Stimulated activated CD4-positive, alpha-beta T cell treated with anti-CD3 and anti-CD28 coated beads, Interleukin-2, amount 100 ng/mL, for 4 hours (primary cell): Measurements from ENCODE around the gene LDB2.

ENCODE experiments used
- DNase-seq: peaks from one replicate; pipeline ENCODE4 v3.0.0-alpha.2; 2020; ENCODE audit warnings: low read depth

LDB2 gene

DNA sequence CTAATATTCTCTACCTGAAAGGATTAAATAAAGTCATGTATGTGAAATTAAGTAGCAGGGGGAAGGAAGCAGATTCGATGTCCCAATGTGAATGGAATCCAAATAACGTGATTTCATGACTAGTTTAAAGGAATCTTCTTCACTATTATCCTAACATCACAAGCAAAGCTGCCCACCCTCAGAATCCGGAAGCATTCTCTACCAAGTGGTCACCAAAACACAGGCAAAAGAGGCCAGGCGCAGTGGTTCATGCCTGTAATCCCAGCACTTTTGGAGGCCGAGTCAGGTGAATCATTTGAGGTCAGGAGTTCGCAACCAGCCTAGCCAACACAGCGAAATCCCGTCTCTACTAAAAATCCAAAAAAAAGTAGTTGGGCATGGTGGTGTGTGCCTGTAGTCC, 212.9 kb downstream of the LDB2 start:
- no peak for DNase-seq

DNA sequence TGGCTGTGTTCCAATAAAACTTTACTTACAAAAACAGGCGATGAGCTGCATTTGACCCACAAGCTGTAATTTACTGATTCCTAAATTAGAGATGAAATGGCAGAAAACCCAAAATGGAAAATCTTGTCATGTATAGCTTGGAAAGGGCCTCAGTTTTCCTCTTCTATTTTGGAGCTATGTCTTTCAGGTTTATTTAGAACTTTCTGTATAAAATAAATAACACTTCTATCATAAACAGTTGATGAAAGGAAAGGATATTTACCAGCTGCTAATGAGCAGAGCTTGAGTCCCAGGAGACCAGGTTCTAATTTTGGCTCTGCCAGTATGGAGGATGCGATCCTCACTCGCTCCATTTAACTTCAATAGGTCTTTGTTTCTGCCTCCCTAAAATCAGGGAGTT, 213.5 kb downstream of the LDB2 start:
- no peak for DNase-seq

DNA sequence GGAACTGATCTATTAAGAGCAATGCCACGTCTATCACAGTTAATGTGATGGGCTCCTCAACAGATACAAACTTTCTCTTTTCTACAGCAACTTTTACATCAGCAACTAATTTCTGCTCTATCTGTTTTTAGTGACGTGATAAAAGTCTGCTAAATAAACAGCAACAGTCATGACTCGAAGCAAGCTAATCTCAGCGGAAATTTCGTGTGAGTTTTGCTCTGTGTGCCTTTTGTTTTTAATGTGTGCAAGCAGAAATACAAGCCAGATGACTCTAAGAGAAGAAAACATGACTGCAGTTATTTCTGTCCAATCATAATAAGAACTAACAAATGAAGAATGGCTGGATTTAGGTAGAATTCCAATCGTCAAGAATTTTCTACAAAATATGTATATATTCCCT, 214.3 kb downstream of the LDB2 start:
- no peak for DNase-seq

DNA sequence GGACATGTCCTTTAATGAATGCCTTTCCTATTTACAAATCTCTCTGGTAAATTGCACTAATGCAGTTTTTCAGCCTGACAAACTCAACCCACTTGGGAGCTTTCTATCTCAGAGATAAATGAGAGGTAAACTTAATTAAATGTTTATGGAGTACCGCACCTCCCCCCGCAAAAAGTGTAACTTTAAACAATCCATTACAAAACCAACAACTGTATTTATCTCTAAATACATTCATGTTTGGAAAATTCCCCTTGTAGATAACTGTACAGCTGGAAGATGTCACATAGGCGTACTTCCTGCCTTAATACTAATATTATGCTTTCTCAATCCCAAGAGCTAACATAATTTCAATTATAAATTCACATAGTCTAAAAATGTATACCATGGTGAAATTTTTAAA, 215.5 kb downstream of the LDB2 start:
- DNase-seq = no peak

DNA sequence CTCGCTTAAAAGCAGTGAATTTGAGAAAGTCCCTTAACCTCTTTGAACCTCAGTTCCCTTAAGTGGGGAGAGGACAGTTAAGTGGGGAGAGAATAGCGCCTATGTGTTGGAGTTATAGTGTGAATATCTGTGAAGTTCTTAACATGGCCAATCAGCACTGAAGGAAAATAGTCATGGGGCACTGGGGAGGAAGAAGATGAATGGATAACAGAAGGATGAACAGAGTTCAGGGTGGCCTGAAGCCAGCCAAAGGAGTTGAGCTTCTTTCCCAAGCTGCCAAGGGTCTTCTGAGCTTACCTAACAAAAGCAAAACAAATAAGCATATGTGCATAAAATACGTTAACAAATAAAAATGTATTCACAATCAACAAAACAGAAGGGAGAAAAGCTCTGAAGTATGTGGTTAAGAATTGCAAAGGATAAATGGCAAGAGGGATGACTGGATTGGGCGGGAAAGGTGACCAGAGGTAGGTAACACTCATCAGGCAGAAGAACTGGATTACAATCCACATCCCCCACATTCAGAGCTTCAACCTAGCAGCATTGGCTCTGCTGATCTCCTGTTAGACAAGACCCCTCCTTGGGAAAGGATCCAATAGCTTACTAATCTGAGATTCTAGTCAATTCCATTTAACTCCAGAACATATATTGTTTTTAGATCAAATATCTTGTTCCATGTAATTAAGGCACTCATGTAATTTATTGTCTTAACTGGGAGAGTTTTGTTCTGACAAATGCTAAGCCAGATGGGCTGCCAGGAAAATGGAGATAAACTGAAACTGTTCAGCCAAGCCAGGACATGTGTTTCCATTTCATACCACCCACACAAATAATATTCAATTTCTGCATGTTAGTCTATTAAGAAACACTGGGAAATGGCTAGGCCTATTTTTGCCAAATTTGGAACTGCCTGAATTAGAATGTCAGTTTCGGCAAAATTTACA, 221.2 kb downstream of the LDB2 start:
- no peak for DNase-seq

DNA sequence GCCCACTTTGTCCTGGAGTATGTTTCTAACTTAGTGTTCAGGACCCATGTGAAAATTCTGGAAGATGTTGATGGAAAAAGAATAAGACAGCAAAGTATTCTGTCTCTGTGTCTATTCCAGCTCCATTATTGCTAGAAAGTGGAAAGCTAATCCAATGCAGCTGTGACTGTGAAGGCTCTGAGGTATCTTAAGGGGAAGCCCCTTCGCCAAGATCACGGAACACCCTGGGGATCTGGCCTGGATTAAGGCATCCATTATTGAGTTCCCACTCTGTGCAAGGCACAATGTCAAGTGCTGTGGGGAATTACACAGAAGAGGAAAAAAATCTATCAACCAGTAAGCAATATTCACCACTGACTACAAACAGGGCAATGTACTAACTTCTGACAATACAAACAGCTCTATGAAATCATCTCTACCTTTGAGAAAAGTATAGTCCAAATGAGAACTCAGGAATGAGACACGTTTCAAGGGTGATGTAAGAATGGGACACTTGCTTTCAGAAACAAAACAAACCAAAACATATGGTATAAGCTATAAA, 222.1 kb downstream of the LDB2 start:
- DNase-seq = no peak

DNA sequence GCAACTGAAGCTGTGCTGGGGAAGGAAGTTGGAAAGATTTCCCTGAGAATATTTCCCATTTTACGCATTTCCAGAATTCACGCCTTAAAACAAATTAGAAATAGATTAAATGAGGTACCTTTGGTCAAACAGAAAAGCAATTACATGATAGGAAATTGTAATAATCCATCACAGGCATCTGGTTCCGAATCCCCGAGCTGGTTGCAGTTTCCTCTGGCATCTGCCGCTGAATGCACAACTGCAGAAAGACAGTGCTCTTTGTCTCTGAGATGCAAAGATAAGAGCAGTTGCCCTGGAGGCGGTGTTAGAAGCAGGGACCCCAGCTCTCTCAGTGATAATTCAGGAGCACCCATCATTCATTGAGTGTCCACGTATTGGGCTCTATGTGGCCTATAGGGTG, 224.4 kb downstream of the LDB2 start:
- DNase-seq = no peak

DNA sequence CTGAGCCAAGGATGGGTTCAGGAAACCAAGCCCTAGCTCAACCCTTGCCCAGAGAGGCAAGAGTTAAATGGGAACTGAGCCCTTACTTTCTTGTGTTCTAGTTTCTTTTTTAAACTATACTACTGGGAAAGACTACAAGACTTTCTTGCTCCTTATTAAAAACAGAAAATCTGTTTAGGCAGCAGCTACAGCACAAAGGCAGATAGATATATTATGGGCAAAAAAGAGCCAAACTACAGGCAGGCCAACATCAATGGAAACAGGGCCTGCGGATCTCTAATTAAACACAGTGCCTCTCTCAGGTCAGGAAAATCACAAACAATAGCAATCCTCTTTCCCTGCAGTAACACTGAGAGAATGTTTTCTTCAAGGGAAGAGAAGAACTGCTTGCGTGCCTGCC, 226.0 kb downstream of the LDB2 start:
- no peak for DNase-seq

DNA sequence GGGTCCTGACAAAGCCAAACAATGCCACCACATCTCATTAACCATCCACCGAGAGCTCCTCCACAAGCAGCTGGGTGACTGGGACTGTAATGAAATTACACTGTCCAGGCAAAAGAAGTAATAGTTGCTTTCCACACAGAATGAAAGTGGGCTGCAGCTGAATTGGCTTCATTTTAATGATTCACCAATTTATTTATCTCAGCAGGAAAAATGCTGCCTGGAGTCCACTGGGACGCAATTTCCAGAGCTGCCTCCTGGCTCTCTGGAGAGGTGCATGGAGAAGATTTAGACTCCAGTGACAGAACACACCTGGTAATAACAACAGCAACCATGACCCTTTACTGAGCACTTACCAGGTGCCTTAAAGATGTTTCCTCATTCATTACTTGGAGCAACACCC, 226.7 kb downstream of the LDB2 start:
- DNase-seq = no peak

DNA sequence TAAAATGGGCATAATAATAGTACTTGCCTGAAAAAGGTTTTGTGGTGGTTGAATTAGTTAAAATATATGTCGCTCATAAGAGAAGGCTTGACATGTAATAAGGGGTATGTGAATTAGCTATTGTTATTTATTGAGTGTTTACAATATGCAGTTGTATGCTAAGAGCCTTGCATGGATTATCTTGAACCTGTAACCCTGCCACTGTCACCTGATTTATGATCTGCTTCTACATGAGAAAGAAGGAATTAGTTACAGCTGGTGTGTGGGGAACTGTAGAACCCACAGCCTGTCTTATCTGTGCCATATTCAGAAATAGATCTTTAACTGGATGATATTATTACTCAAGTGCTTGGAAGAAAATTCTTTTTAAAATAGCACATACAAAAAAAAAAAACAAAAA, 227.7 kb downstream of the LDB2 start:
- no peak for DNase-seq

DNA sequence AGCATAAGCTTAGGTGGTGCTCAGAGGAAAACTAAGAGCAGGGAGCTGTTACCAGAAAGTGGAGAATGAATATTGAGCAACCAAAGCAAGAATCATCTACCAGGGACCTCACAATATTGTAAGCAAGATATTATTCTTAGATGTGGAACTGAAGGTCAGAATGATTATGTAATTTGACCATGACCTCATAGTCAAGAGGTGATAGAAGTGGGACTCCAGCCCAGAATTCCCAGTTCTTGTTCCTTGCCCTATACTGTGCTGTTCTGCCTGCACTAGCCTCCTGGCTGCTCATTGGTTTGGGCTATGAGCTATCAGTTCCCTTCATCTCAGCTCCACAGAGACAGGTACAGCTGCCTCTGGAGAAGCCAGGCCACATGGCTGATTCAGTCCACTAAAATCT, 229.4 kb downstream of the LDB2 start:
- no peak for DNase-seq

DNA sequence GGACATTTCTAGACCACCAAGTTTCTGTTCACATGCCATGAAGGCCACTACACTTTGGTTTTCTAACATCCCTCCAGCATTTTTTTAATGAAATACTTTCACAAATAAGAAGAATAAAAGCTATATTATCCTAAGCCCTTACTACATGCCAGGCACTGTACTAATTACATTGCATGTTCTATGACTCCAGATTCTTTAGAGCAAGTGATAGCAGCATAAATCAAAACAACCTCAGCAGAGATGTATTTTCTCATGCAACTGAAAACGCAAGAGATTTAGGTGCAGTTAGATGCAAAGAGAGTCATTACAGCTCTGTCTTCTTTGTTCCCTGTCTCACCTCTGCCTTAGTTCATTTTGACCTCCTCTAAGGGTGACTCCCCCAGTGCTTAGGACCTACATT, 230.0 kb downstream of the LDB2 start:
- DNase-seq = no peak

DNA sequence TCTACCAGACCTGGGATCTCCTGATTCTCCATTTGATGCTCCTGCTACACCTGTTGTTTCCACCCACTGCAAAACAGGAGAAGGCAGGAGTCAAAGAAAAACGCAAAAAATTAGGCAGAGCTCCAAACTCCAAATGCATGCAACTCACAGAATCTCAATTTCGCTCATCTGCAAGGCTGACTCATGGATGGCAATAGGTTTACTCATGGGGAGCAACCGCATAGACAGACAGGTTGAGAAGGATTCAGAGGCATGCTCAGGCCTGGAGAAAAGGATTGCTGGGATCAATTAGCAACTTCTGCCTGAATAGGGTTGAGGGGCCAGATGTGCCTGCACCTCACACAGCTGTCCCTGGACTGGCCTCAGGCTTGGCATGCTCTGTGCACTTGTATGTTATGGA, 231.0 kb downstream of the LDB2 start:
- no peak for DNase-seq

DNA sequence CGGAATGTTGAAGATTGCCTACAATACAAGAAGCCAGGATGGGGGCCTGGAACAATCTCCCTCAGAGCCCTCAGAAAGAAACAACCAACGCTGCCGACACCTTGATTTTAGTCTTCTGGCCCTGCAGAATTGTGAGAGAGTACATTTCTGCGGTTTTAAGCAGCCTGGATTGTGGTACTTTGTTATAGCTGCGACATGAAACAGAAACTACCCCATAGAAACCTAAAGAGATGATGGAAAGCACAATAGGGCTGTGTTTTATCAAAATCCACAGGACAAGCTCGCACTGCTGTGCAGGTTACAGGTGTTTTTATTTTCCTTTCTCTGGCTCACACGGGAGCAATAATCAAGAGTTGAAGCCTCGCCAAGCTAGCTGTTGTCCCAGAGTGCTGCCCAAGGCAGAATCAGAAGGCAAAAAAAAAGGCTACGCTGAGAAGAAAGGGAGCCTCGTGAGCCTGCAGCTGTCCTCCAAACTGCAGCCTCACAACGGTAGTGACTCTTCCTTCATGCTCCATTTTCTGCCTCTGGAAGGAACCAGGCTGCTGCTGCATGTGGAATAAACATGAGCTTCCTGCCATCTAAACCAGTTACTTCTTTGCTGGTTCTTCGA, 232.4 kb downstream of the LDB2 start:
- DNase-seq = no peak

DNA sequence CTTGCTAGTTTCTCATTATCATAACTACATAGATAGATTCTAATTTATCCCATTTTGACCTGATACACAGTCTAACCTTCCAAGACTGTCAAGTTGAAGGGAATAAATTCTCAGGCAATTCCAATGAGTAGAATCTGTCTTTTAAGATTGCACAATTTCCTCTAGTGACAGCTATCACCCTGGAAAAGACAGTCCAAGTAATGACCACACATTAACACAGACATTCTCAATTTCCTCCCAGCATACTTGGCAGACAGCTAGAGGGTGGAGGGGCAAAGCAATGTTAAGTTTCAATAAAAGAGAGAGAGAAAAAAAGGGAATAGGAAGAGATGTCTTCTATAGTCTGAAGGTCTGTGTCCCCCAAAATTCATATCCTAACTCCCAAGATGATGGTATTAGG, 234.7 kb downstream of the LDB2 start:
- no peak for DNase-seq

DNA sequence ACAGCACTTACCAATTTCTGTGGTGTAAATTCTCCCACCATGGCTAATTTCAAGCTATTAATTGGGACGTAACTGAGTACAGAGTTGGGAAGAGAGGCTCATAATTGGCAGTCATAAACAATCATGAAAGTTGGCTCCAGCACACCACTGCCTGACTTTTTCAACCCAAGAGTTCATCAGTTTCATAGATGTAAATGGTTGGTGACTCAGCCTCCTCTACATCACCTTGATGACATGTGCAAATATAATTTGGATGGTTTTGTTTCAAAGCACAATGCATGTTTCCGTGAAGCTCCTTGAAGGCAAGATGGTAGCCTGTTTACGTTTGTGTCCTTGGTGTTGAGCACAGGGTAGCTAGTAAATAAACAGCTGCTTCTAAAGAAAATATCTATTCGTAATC, 235.1 kb downstream of the LDB2 start:
- no peak for DNase-seq

DNA sequence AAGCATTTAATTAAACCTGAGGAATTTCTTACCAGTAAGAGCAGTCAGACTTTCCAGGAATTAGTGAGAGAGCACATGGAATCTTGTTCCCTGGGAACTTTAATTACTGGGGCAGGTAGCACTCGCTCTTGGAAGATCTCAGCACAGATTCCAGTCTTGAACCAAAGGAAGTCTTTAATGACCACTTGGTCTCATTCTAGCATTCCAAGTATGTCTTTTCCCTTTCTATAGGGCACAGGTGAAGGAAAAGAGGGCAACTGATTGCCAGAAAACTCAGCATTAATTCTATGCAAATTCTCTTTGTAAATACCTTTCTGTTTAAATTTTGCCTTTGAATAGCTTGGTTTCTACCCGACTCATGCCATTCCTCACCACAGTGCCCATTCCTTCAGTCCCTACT, 236.6 kb downstream of the LDB2 start:
- DNase-seq = no peak

DNA sequence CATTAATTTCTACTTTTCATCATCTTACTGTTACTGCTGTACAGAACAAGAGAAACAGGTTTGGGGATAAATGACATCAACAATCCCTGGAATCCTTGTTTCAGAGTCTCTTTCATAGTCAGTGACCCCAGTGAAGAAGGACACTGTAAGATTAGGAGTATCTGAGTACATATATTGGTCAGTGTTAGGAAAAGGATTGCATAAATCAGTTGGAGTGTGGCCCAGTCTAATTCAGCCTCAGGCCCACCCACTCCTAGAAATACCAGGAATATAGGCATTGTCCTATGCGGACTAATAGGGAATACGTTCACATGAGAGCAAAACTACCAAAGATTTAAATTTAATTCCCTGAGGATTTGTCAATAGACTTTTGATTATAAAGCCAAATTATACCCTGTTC, 237.8 kb downstream of the LDB2 start:
- DNase-seq = no peak

DNA sequence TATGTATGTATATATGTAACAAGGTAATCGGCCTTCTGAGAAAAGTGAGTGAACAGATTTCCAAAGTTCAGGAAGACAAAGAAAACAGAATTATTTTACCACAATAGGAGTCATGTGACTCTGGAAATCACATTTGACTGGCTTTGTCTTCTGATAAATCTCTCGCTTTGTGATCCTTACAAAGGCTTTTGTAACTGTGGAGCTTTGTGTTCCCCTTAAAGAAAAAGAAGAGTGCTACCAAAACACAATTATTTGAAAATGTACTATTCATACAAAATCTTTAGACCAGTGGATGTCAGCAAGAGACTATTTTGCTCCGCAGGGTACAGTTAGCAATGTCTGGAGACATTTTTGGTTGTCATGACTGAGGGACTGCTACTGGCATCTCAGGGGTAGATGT, 238.8 kb downstream of the LDB2 start:
- no peak for DNase-seq

DNA sequence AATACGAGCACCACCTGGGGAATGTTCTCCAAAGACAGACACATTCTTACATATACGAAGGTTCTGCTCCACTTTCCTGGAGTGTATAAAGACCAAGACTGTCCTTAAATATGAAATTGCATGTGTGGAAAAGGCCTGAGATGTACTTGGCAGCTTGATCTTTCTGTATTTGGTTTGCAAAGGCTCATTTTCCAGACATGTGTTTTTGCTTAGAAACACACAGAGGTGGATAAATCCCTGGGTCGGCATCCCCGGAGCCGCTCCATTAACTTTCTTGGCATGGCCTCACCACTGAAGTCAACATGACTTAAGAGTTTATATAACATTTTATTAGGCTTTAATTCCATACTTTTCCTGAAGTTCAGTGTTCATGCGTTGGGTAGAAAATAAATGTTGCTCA, 239.4 kb downstream of the LDB2 start:
- DNase-seq = no peak

DNA sequence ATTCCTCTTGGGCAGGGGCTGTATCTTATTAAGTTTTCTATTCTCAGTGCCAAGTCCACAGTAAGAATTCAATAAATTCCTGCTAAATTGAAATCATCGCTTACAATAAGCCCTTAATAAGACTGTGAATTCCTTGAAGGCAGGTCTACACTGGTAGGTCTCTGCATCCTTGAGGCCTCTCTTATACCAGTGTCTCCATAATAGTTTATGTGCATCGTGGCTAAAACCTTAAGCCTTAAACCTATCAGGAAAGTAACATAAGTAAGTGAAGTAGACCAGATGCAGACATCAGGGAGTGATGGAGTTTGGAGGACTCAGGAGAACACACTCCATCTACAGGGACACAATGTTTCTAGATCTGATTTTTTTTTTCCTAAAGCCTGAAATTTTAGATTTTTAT, 240.3 kb downstream of the LDB2 start:
- DNase-seq = no peak

DNA sequence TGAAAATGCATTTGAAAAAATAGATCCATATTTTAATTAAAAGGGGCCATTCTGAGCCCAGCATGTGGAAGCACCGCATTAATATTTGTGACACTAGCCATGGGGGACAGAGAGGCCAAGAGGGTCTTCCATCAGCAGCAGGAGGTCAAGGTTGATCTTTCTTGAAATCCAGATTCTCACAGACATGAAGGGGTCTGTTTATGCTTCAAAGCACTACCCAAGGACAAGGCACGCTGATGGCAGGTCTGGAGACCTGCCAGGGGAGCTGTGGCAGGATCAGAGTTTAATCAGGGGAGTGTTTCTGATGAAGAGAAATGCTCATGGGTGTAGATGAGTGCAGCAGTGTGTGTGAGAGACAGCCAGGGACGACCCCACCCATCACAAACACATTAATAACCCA, 243.3 kb downstream of the LDB2 start:
- DNase-seq = no peak

DNA sequence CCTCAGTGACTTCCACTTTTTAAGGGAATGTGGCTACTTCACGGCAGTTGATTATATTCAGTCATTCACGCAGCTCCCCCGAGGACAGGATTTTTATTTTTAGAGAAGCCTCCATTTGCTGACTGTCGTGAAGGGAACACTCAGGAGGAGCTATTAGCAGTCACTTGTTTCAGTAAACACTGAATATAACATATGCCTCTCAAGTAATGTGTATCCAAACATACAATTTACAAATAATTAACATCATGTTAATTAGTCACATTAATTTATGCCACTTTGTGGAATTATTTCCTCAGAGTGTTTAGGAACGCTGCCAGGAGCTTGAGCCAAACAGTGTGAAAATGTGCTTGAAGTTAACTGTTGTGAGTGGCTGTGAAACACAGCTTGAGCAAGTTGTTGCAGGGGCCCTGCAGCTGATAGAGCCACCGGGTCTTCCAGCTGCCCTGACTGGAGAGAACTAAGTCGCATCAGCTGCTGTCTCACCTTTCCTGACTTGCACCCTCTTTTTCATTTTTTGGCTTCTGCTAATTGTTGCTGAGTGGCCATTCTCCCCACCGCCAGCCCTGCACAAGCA, 245.6 kb downstream of the LDB2 start:
- no peak for DNase-seq
